Keratinocyte (primary cell): ENCODE results near the gene ADRB1. TPM values are rescaled to one million over a fixed set of nuclear protein-coding genes. Genes with fewer than 3 reads are reported as not detected.
A peak's percentile ranks its signal among the peaks of the same experiment; 100 is the strongest.

Experiments
- DNase-seq: peaks from one replicate; pipeline ENCODE4 v3.0.0-alpha.2; 2011; ENCODE audit warnings: low read depth, missing footprints, low spot score
- FAIRE-seq: peaks from 2 replicates; lab custom pipeline; 2011; peaks lifted over from hg19 to GRCh38; lab: Jason Lieb, UNC
- H2AFZ ChIP-seq: 2 replicates; pipeline ENCODE4 v1.6.0; 2012; ENCODE audit warnings: low read length, control low read depth, inconsistent platforms; ENCODE audit not compliant: control insufficient read depth
- H3K27ac ChIP-seq: 2 replicates; pipeline ENCODE4 v1.5.1; 2011; ENCODE audit warnings: low read length; ENCODE audit not compliant: control insufficient read depth, insufficient read depth
- H3K27me3 ChIP-seq: 3 replicates; pipeline ENCODE4 v1.6.0; 2011; ENCODE audit warnings: low read length; ENCODE audit not compliant: control insufficient read depth, insufficient read depth; ENCODE audit errors: extremely low read depth
- H3K36me3 ChIP-seq, 2 experiments: 2 replicates in 1 of 2; 3 replicates in 1 of 2; pipeline ENCODE4 v1.5.1; 2011; ENCODE audit warnings: low read length in 2 of 2, mild to moderate bottlenecking in 1 of 2; ENCODE audit not compliant: control insufficient read depth in 2 of 2, insufficient read depth in 2 of 2; ENCODE audit errors: extremely low read depth in 1 of 2
- H3K4me1 ChIP-seq: 3 replicates; pipeline ENCODE4 v1.5.1; 2011; ENCODE audit warnings: low read length; ENCODE audit not compliant: control insufficient read depth, insufficient read depth; ENCODE audit errors: extremely low read depth
- H3K4me2 ChIP-seq: 3 replicates; pipeline ENCODE4 v1.6.0; 2011; ENCODE audit warnings: low read depth, low read length; ENCODE audit not compliant: control insufficient read depth, insufficient read depth; ENCODE audit errors: extremely low read depth
- H3K4me3 ChIP-seq, 3 experiments: fragments of 200-600 bp in 1 of 3; sonication (generic) in 1 of 3; 2 replicates in 2 of 3; 3 replicates in 1 of 3; pipeline ENCODE4 v1.5.1; 2011 to 2016; ENCODE audit warnings: low read length in 3 of 3, mild to moderate bottlenecking in 3 of 3, control low read depth in 2 of 3, inconsistent platforms in 1 of 3, low read depth in 1 of 3, mixed read lengths in 1 of 3, mixed run types in 1 of 3, moderate library complexity in 1 of 3; ENCODE audit not compliant: control insufficient read depth in 2 of 3, insufficient read depth in 2 of 3; ENCODE audit errors: extremely low read depth in 1 of 3
- H3K79me2 ChIP-seq: 2 replicates; pipeline ENCODE4 v1.6.0; 2012; ENCODE audit warnings: low read length; ENCODE audit not compliant: control insufficient read depth, insufficient read depth
- H3K9ac ChIP-seq: 3 replicates; pipeline ENCODE4 v1.6.0; 2011; ENCODE audit warnings: low read length; ENCODE audit not compliant: control insufficient read depth, insufficient read depth; ENCODE audit errors: extremely low read depth
- H3K9me1 ChIP-seq: 3 replicates; pipeline ENCODE4 v1.6.0; 2011; ENCODE audit warnings: low read length; ENCODE audit not compliant: control insufficient read depth, insufficient read depth; ENCODE audit errors: extremely low read depth
- H3K9me3 ChIP-seq: 2 replicates; pipeline ENCODE4 v1.5.1; 2012; ENCODE audit warnings: low read depth, low read length; ENCODE audit not compliant: control insufficient read depth
- H4K20me1 ChIP-seq: 3 replicates; pipeline ENCODE4 v1.6.0; 2011; ENCODE audit warnings: low read length; ENCODE audit not compliant: control insufficient read depth, insufficient read depth; ENCODE audit errors: extremely low read depth
- EZH2 ChIP-seq: IDR thresholded peaks from one replicate; pipeline ENCODE4 v1.6.1; 2012; ENCODE audit warnings: inconsistent platforms, mild to moderate bottlenecking, low read length, moderate library complexity
- dilution Hi-C: fragments of 300-500 bp; cut with MboI; formaldehyde crosslinking; loops from one replicate; pipeline ENCODE4 v1.7.0; 2020; ENCODE audit warnings: low sequenced_read_pairs; ENCODE audit not compliant: extremely low pct_ligation_motif_present
- polyA plus RNA-seq, 5 experiments: library from polyadenylated mRNA; depleted of rRNA in 3 of 5; stranded (reverse) in 3 of 5; stranded (forward) in 1 of 5; unstranded in 1 of 5; fragments of >200 nt; gene quantifications; 1 replicate in 1 of 5; 2 replicates in 3 of 5; 3 replicates in 1 of 5; pipeline versions ENCODE4 v1.2.1 to v1.2.3, GENCODE V29; 2011 to 2012; ENCODE audit warnings: missing spikeins in 2 of 5, low read depth in 1 of 5, low replicate concordance in 1 of 5
- TF ChIP-seq, protein P1 (sequence below), 3 experiments: IDR thresholded peaks in 1 of 3; conservative IDR thresholded peaks in 1 of 3; optimal IDR thresholded peaks in 1 of 3; 2 replicates in 2 of 3; 3 replicates in 1 of 3; pipeline versions ENCODE3 to v1.5.1; 2011; ENCODE audit warnings: low read length in 3 of 3, mild to moderate bottlenecking in 3 of 3, moderate library complexity in 2 of 3, control low read depth in 1 of 3, inconsistent platforms in 1 of 3; ENCODE audit not compliant: insufficient read depth in 2 of 3; ENCODE audit errors: extremely low read depth in 1 of 3

ADRB1 gene
- polyA plus RNA-seq, 1 donor (not counting 4 experiments of a cell fraction or from before 2014, with no cell fraction given), result 0.05 TPM

GRCh38 chr10:114028425-114028824 is 15.2 kb upstream of the ADRB1 start:
- H3K4me2 ChIP-seq, result no peak overlapping the region
- H3K27ac ChIP-seq, result no peak overlapping the region
- DNase-seq, result no peak
- dilution Hi-C loops, result no loop called here
- no peaks in the 10 kb centered on the region for H3K27me3 ChIP-seq
- no peak overlapping the region for H3K9ac ChIP-seq
- H3K36me3 ChIP-seq, result no peaks in the 10 kb centered on the region
- H3K9me1 ChIP-seq, result no peaks in the 10 kb centered on the region
- no peak overlapping the region for H3K4me3 ChIP-seq
- H2AFZ ChIP-seq, result no peak overlapping the region
- no peaks in the 10 kb centered on the region for H4K20me1 ChIP-seq
- peaks cover 46% of the 10 kb centered on the region for H3K4me1 ChIP-seq
- no peaks in the 10 kb centered on the region for H3K79me2 ChIP-seq
- no peaks in the 10 kb centered on the region for H3K9me3 ChIP-seq
- no peak for FAIRE-seq
- no peak for TF ChIP-seq EZH2
- TF ChIP-seq, protein P1, sequence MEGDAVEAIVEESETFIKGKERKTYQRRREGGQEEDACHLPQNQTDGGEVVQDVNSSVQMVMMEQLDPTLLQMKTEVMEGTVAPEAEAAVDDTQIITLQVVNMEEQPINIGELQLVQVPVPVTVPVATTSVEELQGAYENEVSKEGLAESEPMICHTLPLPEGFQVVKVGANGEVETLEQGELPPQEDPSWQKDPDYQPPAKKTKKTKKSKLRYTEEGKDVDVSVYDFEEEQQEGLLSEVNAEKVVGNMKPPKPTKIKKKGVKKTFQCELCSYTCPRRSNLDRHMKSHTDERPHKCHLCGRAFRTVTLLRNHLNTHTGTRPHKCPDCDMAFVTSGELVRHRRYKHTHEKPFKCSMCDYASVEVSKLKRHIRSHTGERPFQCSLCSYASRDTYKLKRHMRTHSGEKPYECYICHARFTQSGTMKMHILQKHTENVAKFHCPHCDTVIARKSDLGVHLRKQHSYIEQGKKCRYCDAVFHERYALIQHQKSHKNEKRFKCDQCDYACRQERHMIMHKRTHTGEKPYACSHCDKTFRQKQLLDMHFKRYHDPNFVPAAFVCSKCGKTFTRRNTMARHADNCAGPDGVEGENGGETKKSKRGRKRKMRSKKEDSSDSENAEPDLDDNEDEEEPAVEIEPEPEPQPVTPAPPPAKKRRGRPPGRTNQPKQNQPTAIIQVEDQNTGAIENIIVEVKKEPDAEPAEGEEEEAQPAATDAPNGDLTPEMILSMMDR (optimal IDR thresholded peaks at IDR 0.05 in 1 of 3, IDR thresholded peaks at IDR 0.05 in 1 of 3, conservative IDR thresholded peaks at IDR 0.05 in 1 of 3; ENCODE audit: extremely low read depth in 1 of 3, insufficient read depth in 2 of 3, low read length in 3 of 3), result no peak

DNA sequence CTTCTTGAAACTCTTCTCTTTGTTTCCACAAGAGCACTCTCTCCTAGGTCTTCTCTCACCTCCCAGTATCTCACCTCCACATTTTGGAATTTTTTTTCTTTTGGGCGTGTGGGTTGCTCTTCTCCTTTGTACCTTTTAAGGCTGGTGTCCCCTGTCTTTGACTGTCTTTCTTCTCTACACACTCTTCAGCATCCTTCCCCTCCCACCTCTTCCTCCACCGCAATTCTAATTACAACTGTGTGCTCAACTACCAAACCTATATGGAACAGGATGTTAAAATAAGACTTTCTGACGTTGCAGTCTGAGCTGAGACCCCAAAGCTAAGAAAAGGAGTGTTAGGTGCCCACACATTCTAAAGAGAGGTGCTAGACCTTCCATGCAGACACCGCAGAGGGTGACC is 14.0 kb upstream of the ADRB1 start:
- FAIRE-seq (no peak), DNase-seq (no peak)
- Histone ChIP-seq H3K27me3 (no peaks in the 10 kb centered on the region), H3K36me3 (no peaks in the 10 kb centered on the region), H4K20me1 (no peaks in the 10 kb centered on the region), H2AFZ (no peak overlapping the region), H3K4me1 (peaks cover 43% of the 10 kb centered on the region), H3K4me2 (no peak overlapping the region), H3K9ac (no peak overlapping the region), H3K79me2 (no peaks in the 10 kb centered on the region), H3K27ac (peak overlapping the region; percentile 22), H3K9me1 (no peaks in the 10 kb centered on the region), H3K9me3 (no peaks in the 10 kb centered on the region), H3K4me3 (no peak overlapping the region)
- no peak for TF ChIP-seq EZH2
- TF ChIP-seq, protein P1 (optimal IDR thresholded peaks at IDR 0.05 in 1 of 3, IDR thresholded peaks at IDR 0.05 in 1 of 3, conservative IDR thresholded peaks at IDR 0.05 in 1 of 3; ENCODE audit: extremely low read depth in 1 of 3, insufficient read depth in 2 of 3, low read length in 3 of 3), result no peak
- dilution Hi-C loops, result no loop called here
